ENCODE measurements around the gene TAF4B.

- TF ChIP-seq, protein P1, sequence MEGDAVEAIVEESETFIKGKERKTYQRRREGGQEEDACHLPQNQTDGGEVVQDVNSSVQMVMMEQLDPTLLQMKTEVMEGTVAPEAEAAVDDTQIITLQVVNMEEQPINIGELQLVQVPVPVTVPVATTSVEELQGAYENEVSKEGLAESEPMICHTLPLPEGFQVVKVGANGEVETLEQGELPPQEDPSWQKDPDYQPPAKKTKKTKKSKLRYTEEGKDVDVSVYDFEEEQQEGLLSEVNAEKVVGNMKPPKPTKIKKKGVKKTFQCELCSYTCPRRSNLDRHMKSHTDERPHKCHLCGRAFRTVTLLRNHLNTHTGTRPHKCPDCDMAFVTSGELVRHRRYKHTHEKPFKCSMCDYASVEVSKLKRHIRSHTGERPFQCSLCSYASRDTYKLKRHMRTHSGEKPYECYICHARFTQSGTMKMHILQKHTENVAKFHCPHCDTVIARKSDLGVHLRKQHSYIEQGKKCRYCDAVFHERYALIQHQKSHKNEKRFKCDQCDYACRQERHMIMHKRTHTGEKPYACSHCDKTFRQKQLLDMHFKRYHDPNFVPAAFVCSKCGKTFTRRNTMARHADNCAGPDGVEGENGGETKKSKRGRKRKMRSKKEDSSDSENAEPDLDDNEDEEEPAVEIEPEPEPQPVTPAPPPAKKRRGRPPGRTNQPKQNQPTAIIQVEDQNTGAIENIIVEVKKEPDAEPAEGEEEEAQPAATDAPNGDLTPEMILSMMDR (IDR thresholded peaks at IDR 0.05): no peak
- no peak for TF ChIP-seq POLR2A (IDR thresholded peaks at IDR 0.05)
These were observed 170.8 kb downstream of the TAF4B start for GRCh38 chr18:26397019-26397418.
